ENCODE results near the gene TIMM22.
A peak's percentile ranks its signal among the peaks of the same experiment; 100 is the strongest.
"Not testable (repeated sequence)": the region's sequence is repeated elsewhere in the genome, so short reads cannot be mapped to it uniquely, and the experiment has no call there.

The TIMM22 gene

GRCh38 chr17:996554-997344 is at the start of gene TIMM22:
Gene TIMM22, plus strand, starts transcription at chr17:997129. Its CDS starts 14 bp downstream, at chr17:997143.
- Histone ChIP-seq H3K27me3 (ENCODE audit: low read depth, low read length) (no peaks in the 10 kb centered on the region), H3K4me1 (ENCODE audit: control insufficient read depth in 1 of 2, insufficient read depth in 2 of 2, low read length in 2 of 2) (peaks cover 17 to 34% of the 10 kb centered on the region in 2 donors), H3K27ac (ENCODE audit: low read length) (peak within 1 kb of the TSS; percentile 93), H3K9me3 (ENCODE audit: control insufficient read depth in 1 of 2, low read length in 2 of 2) (no peaks in the 10 kb centered on the region), H3K36me3 (ENCODE audit: control insufficient read depth in 1 of 2, insufficient read depth in 2 of 2, low read length in 2 of 2) (peaks cover 14 to 16% of the 10 kb centered on the region in 2 donors), H3K4me3 (ENCODE audit: low read depth in 1 of 2, low read length in 2 of 2) (peak within 1 kb of the TSS; percentile 95 to 100)

DNA sequence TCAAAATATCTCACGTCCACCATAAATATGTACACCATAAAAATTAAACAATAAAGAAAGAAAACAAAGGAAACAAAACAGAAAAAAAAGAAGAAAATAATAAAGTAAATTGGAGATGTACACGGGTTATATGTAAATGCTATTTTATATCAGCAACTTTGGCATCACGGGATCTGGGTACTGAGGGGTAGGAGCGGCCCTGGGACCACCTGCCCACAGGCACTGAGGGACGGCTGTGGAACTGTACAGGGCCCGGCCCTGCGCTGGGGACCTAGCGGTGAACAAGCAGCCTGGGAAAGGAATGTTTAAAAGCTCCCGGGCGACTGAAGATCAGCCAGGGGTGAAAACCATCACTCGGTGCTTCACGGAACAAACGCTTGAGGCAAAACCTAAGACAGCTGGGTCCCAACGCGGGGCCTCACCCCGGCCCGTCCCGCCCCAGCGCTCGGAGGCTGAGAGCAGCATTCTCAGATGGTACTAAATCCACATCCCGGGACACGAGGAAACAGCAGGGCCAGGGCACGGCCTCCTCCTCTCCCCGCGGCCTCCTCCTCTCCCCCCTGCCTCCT is 48.6 kb upstream of the TIMM22 start:
- Histone ChIP-seq H3K27ac (ENCODE audit: low read length) (no peak overlapping the region), H3K4me3 (ENCODE audit: low read depth in 1 of 2, low read length in 2 of 2) (no peak overlapping the region)

DNA sequence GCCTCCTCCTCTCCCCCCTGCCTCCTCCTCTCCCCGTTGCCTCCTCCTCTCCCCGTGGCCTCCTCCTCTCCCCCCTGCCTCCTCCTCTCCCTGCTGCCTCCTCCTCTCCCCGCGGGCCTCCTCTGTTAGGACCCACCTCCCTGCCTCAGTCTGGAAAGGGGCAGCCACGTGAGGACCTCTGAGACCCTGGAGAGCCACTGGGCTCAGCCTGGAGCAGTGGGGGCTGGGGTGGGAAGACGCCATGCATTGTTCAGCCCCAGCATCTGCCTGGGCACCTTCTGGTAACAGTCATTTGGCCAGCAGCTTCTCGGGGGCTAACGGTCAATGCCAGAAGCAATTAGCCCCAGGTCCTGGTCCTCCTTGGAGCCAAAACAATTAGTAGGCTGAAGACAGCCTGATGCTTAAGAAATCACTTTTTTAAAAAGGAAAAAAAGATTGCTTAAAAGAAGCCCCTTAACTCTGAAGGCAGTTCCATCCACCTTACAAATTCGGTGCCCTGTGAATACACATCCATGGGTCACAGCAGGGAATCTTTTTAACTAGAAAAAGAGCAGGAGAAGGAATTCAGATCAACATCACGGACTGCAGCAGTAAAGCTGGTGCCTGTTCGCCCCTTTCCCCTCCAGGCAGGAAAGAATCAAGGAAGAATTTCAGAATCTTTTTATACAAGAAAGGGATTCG is 47.2 kb upstream of the TIMM22 start:
- Histone ChIP-seq H3K36me3 (ENCODE audit: control insufficient read depth in 1 of 2, insufficient read depth in 2 of 2, low read length in 2 of 2) (no peaks in the 10 kb centered on the region), H3K4me3 (ENCODE audit: low read depth in 1 of 2, low read length in 2 of 2) (no peak overlapping the region), H3K27me3 (ENCODE audit: low read depth, low read length) (no peaks in the 10 kb centered on the region), H3K9me3 (ENCODE audit: control insufficient read depth in 1 of 2, low read length in 2 of 2) (no peaks in the 10 kb centered on the region), H3K27ac (ENCODE audit: low read length) (peak overlapping the region; percentile 56), H3K4me1 (ENCODE audit: control insufficient read depth in 1 of 2, insufficient read depth in 2 of 2, low read length in 2 of 2) (peaks cover 3 to 28% of the 10 kb centered on the region in 2 donors)

More for the DNA sequence above, 48.6 kb upstream of the TIMM22 start:
- Histone ChIP-seq H3K27me3 (ENCODE audit: low read depth, low read length) (no peaks in the 10 kb centered on the region), H3K36me3 (ENCODE audit: control insufficient read depth in 1 of 2, insufficient read depth in 2 of 2, low read length in 2 of 2) (no peaks in the 10 kb centered on the region), H3K9me3 (ENCODE audit: control insufficient read depth in 1 of 2, low read length in 2 of 2) (no peaks in the 10 kb centered on the region), H3K4me1 (ENCODE audit: control insufficient read depth in 1 of 2, insufficient read depth in 2 of 2, low read length in 2 of 2) (peaks cover 0 to 21% of the 10 kb centered on the region in 2 donors)

DNA sequence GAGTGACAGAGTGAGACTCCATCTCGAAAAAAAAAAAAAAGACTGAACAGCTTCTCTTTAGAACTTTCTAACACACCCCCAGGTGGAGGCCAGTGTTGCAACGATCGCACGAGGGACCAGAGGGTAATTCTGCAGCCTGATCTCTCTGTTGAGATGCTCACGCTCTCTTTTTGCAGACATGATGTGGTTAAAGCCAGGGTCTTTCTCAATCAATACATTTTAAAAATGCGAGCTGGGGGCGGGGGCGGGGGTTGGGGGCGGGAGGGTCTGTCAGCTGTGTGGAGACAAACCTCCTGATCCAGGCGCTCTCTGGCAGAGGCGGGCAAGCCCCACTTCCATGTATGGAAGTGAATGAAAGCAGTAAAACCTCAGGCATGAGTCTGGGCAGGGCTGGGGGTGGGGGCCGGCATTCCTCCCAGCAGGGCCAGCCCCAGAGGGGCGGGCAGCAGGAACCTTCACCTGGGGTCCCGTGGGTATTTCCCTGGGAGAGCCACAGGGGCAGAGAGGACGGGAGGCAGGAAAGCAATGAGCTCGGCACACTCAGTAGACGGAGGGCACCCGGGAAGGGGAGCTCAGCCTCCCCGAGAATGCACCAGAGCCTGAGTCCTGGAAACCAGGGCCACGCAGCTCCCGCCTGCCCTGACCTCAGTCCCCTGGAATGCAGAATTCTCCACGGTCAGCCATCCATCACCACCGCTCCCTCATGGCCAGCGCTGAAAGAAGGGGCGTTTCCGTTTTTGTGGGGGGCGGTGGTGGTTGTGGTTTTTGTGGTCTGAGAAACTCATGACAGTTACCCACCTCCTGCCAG is 45.4 kb upstream of the TIMM22 start:
- Histone ChIP-seq H3K27me3 (ENCODE audit: low read depth, low read length) (no peaks in the 10 kb centered on the region), H3K9me3 (ENCODE audit: control insufficient read depth in 1 of 2, low read length in 2 of 2) (no peaks in the 10 kb centered on the region), H3K27ac (ENCODE audit: low read length) (peak overlapping the region; percentile 63), H3K4me1 (ENCODE audit: control insufficient read depth in 1 of 2, insufficient read depth in 2 of 2, low read length in 2 of 2) (peaks cover 4 to 26% of the 10 kb centered on the region in 2 donors), H3K4me3 (ENCODE audit: low read depth in 1 of 2, low read length in 2 of 2) (no peak overlapping the region), H3K36me3 (ENCODE audit: control insufficient read depth in 1 of 2, insufficient read depth in 2 of 2, low read length in 2 of 2) (no peaks in the 10 kb centered on the region)

- not testable (repeated sequence) for H3K27ac ChIP-seq (ENCODE audit: low read length); H3K27me3 ChIP-seq (ENCODE audit: low read depth, low read length); H3K9me3 ChIP-seq (ENCODE audit: control insufficient read depth in 1 of 2, low read length in 2 of 2); H3K36me3 ChIP-seq (ENCODE audit: control insufficient read depth in 1 of 2, insufficient read depth in 2 of 2, low read length in 2 of 2); H3K4me3 ChIP-seq (ENCODE audit: low read depth in 1 of 2, low read length in 2 of 2)
- H3K4me1 ChIP-seq (ENCODE audit: control insufficient read depth in 1 of 2, insufficient read depth in 2 of 2, low read length in 2 of 2): peaks cover 4 to 26% of the 10 kb centered on the region in 2 donors
These were observed 44.3 kb upstream of the TIMM22 start for GRCh38 chr17:952592-952991.

GRCh38 chr17:953767-954166 is 43.2 kb upstream of the TIMM22 start:
- Histone ChIP-seq H3K4me1 (ENCODE audit: control insufficient read depth in 1 of 2, insufficient read depth in 2 of 2, low read length in 2 of 2) (peaks cover 4 to 26% of the 10 kb centered on the region in 2 donors), H3K9me3 (ENCODE audit: control insufficient read depth in 1 of 2, low read length in 2 of 2) (no peaks in the 10 kb centered on the region), H3K27ac (ENCODE audit: low read length) (no peak overlapping the region), H3K4me3 (ENCODE audit: low read depth in 1 of 2, low read length in 2 of 2) (no peak overlapping the region), H3K27me3 (ENCODE audit: low read depth, low read length) (no peaks in the 10 kb centered on the region), H3K36me3 (ENCODE audit: control insufficient read depth in 1 of 2, insufficient read depth in 2 of 2, low read length in 2 of 2) (no peaks in the 10 kb centered on the region)

DNA sequence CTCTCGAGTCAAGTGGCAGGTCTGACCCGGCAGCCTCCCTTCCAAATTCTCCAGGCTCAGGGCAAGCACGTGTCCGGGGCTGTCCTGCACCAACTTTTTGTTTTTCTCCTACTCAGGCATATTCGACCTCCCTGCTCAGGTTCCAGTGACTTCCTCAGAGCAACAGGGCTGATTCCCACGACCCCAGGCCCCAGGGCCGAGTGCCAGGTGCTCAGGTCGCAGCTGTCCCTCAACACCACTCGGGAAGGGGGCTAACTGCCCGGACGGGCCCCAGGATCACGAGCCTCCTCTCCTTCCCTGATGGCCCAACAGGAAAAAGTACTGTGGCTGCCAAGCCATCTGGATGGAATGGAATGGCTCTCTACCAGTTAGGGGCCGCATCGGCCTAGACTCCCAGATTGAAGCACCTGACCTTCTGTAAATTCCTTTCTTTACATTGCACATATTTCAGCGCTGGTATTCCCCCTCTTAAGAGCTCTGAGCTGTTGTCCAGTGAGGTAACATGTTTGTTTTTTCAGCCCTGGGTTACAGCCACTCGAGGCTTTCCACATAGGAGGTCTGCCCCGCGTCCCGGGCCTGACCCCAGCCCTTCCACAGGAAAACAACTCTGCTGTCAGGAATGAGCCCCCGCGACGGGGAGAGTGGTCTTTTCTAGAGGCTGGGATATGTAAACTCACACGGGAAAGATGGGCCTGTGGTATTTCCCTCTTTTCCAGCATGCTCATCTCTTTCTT is 42.3 kb upstream of the TIMM22 start:
- Histone ChIP-seq H3K9me3 (ENCODE audit: control insufficient read depth in 1 of 2, low read length in 2 of 2) (no peaks in the 10 kb centered on the region), H3K36me3 (ENCODE audit: control insufficient read depth in 1 of 2, insufficient read depth in 2 of 2, low read length in 2 of 2) (no peaks in the 10 kb centered on the region), H3K27ac (ENCODE audit: low read length) (peak overlapping the region; percentile 72), H3K4me1 (ENCODE audit: control insufficient read depth in 1 of 2, insufficient read depth in 2 of 2, low read length in 2 of 2) (peaks cover 4 to 26% of the 10 kb centered on the region in 2 donors), H3K4me3 (ENCODE audit: low read depth in 1 of 2, low read length in 2 of 2) (peak overlapping the region in 1 of 2 donors; percentile 14), H3K27me3 (ENCODE audit: low read depth, low read length) (no peaks in the 10 kb centered on the region)

- Histone ChIP-seq H3K36me3 (ENCODE audit: control insufficient read depth in 1 of 2, insufficient read depth in 2 of 2, low read length in 2 of 2) (no peaks in the 10 kb centered on the region), H3K4me3 (ENCODE audit: low read depth in 1 of 2, low read length in 2 of 2) (no peak overlapping the region), H3K27ac (ENCODE audit: low read length) (no peak overlapping the region)
These were observed 40.0 kb upstream of the TIMM22 start for GRCh38 chr17:956905-957304.

GRCh38 chr17:957856-958421 is 39.0 kb upstream of the TIMM22 start:
- Histone ChIP-seq H3K4me1 (ENCODE audit: control insufficient read depth in 1 of 2, insufficient read depth in 2 of 2, low read length in 2 of 2) (peaks cover 4 to 12% of the 10 kb centered on the region in 2 donors), H3K4me3 (ENCODE audit: low read depth in 1 of 2, low read length in 2 of 2) (no peak overlapping the region), H3K9me3 (ENCODE audit: control insufficient read depth in 1 of 2, low read length in 2 of 2) (no peaks in the 10 kb centered on the region), H3K36me3 (ENCODE audit: control insufficient read depth in 1 of 2, insufficient read depth in 2 of 2, low read length in 2 of 2) (no peaks in the 10 kb centered on the region), H3K27me3 (ENCODE audit: low read depth, low read length) (no peaks in the 10 kb centered on the region), H3K27ac (ENCODE audit: low read length) (peak overlapping the region; percentile 69)

More at GRCh38 chr17:956905-957304, 40.0 kb upstream of the TIMM22 start:
- no peaks in the 10 kb centered on the region for H3K9me3 ChIP-seq (ENCODE audit: control insufficient read depth in 1 of 2, low read length in 2 of 2)
- no peaks in the 10 kb centered on the region for H3K27me3 ChIP-seq (ENCODE audit: low read depth, low read length)
- H3K4me1 ChIP-seq (ENCODE audit: control insufficient read depth in 1 of 2, insufficient read depth in 2 of 2, low read length in 2 of 2): peaks cover 4 to 12% of the 10 kb centered on the region in 2 donors

DNA sequence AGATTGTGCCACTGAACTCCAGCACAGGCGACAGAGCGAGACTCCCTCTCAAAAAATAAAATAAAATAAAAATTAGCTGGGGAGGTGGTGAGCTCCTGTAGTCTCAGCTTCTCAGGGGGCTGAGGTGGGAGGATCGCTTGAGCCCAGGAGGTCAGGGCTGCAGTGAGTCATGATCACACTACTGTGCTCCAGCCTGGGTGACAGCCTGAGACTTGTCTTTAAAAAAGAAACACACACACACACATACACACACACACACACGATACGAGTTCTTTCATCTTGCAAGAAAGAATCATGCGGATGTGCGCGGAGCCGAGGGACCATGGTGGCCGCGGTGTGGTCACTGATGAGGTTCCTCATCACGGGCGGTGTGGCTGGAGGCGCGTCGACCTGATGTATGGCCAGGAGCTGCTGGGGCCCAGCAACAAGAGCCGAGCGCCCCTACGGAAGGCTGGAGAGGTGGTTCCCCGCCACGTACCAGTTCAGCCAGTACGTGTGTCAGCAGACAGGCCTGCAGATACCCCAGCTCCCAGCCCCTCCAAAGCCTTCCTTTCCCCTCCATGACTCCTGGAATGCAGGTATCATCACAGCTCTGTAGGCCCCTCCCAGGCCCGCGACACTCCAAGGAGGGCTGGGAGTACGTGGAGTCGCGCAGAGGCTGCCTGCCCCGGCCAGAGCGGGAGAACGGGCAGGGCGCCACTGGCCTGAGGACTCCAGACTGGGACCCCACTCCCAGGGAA is 38.0 kb upstream of the TIMM22 start:
- no peak overlapping the region for H3K4me3 ChIP-seq (ENCODE audit: low read depth in 1 of 2, low read length in 2 of 2)
- H3K9me3 ChIP-seq (ENCODE audit: control insufficient read depth in 1 of 2, low read length in 2 of 2): no peaks in the 10 kb centered on the region
- no peak overlapping the region for H3K27ac ChIP-seq (ENCODE audit: low read length)
- H3K4me1 ChIP-seq (ENCODE audit: control insufficient read depth in 1 of 2, insufficient read depth in 2 of 2, low read length in 2 of 2): peaks cover 4 to 7% of the 10 kb centered on the region in 2 donors
- H3K27me3 ChIP-seq (ENCODE audit: low read depth, low read length): no peaks in the 10 kb centered on the region
- H3K36me3 ChIP-seq (ENCODE audit: control insufficient read depth in 1 of 2, insufficient read depth in 2 of 2, low read length in 2 of 2): no peaks in the 10 kb centered on the region

All from muscle layer of duodenum (tissue), 2 donors.